ENCODE measurements around the gene TMED3. TPM values are rescaled to one million over a fixed set of nuclear protein-coding genes. Genes with fewer than 3 reads are reported as not detected.
"Not testable (repeated sequence)": the region's sequence is repeated elsewhere in the genome, so short reads cannot be mapped to it uniquely, and the experiment has no call there.

The TMED3 gene
- total and polyA plus RNA-seq, 2 donors (not counting 1 experiment from before 2014, with no cell fraction given) = 20.7 to 32.5 TPM

- 98% methylated on average over 9 of the region's 9 CpGs for WGBS (ENCODE audit: insufficient coverage)
- Histone ChIP-seq H3K79me2 (ENCODE audit: control insufficient read depth, insufficient read depth, low read length) (peaks cover 26% of the 10 kb centered on the region), H3K36me3 (replicated peaks in 1 of 2; ENCODE audit: control extremely low read depth in 1 of 2, control insufficient read depth in 1 of 2, extremely low read depth in 1 of 2, insufficient read depth in 2 of 2, low read length in 1 of 2) (peaks cover 5 to 76% of the 10 kb centered on the region in 2 experiments), H3K4me3 (ENCODE audit: control extremely low read depth in 1 of 5, extremely low read depth in 1 of 5, insufficient read depth in 1 of 5, low read depth in 2 of 5, low read length in 4 of 5) (no peak overlapping the region), H3K9me3 (ENCODE audit: control extremely low read depth in 1 of 3, control insufficient read depth in 2 of 3, insufficient read depth in 1 of 3, low read length in 2 of 3) (no peaks in the 10 kb centered on the region), H3K9ac (ENCODE audit: low read length) (no peak overlapping the region), H4K20me1 (ENCODE audit: control insufficient read depth, insufficient read depth, low read length, poor library complexity, severe bottlenecking) (peaks cover 15% of the 10 kb centered on the region), H2AFZ (ENCODE audit: insufficient read depth, low read depth, low read length, poor library complexity, severe bottlenecking) (no peak overlapping the region), H3K27me3 (replicated peaks in 1 of 4; ENCODE audit: control extremely low read depth in 1 of 4, control insufficient read depth in 3 of 4, insufficient read depth in 4 of 4, low read length in 3 of 4) (no peaks in the 10 kb centered on the region), H3K4me2 (replicated peaks; ENCODE audit: low read depth, low read length, poor library complexity, severe bottlenecking) (no peak overlapping the region), H3K4me1 (ENCODE audit: control insufficient read depth in 2 of 2, insufficient read depth in 2 of 2, low read length in 2 of 2) (peaks cover 7 to 9% of the 10 kb centered on the region in 2 donors), H3K27ac (ENCODE audit: low read length in 2 of 2) (no peak overlapping the region)
- H3K27ac Mint-ChIP-seq = no peak overlapping the region
- ChIA-PET CTCF (no interaction called here), POLR2A (no interaction called here)
- intact Hi-C loops (cut with micrococcal nuclease) = loop anchor here (10.0 kb wide), 1 partner anchor 442 kb away; the partner anchor contains the start of gene MORF4L1
- no peak for DNase-seq
- no peak for ATAC-seq (ENCODE audit: low read depth)
- H3K4me1 Mint-ChIP-seq = peaks cover 18% of the 10 kb centered on the region
- H3K4me3 Mint-ChIP-seq = no peak overlapping the region
- H3K9me3 Mint-ChIP-seq (ENCODE audit: insufficient read depth) = no peaks in the 10 kb centered on the region
- TF ChIP-seq EZH2 (IDR thresholded peaks at IDR 0.05; ENCODE audit: borderline replicate concordance, insufficient read depth, low read depth, low read length, poor library complexity, severe bottlenecking) (no peak), CTCF (IDR thresholded peaks at IDR 0.05) (no peak)
- H3K27me3 Mint-ChIP-seq = no peaks in the 10 kb centered on the region
Observed at GRCh38 chr15:79316864-79317263, 6.0 kb downstream of the TMED3 start.

- H3K9ac ChIP-seq (ENCODE audit: low read length); H3K27ac Mint-ChIP-seq; POLR2A ChIA-PET; H3K27me3 ChIP-seq (replicated peaks in 1 of 4; ENCODE audit: control extremely low read depth in 1 of 4, control insufficient read depth in 3 of 4, insufficient read depth in 4 of 4, low read length in 3 of 4); H3K9me3 Mint-ChIP-seq (ENCODE audit: insufficient read depth); H3K4me1 ChIP-seq (ENCODE audit: control insufficient read depth in 2 of 2, insufficient read depth in 2 of 2, low read length in 2 of 2); H3K9me3 ChIP-seq (ENCODE audit: control extremely low read depth in 1 of 3, control insufficient read depth in 2 of 3, insufficient read depth in 1 of 3, low read length in 2 of 3); H3K4me1 Mint-ChIP-seq; ATAC-seq (ENCODE audit: low read depth); H3K27me3 Mint-ChIP-seq; H3K4me3 ChIP-seq (ENCODE audit: control extremely low read depth in 1 of 5, extremely low read depth in 1 of 5, insufficient read depth in 1 of 5, low read depth in 2 of 5, low read length in 4 of 5); H3K79me2 ChIP-seq (ENCODE audit: control insufficient read depth, insufficient read depth, low read length); H3K4me2 ChIP-seq (replicated peaks; ENCODE audit: low read depth, low read length, poor library complexity, severe bottlenecking); H3K27ac ChIP-seq (ENCODE audit: low read length in 2 of 2); DNase-seq; H2AFZ ChIP-seq (ENCODE audit: insufficient read depth, low read depth, low read length, poor library complexity, severe bottlenecking); H3K4me3 Mint-ChIP-seq; CTCF ChIA-PET: not testable (repeated sequence)
- peaks cover 4 to 80% of the 10 kb centered on the region in 2 experiments for H3K36me3 ChIP-seq (replicated peaks in 1 of 2; ENCODE audit: control extremely low read depth in 1 of 2, control insufficient read depth in 1 of 2, extremely low read depth in 1 of 2, insufficient read depth in 2 of 2, low read length in 1 of 2)
- WGBS (ENCODE audit: insufficient coverage) = no CpG with 5 or more reads among the region's 9 CpGs
- H4K20me1 ChIP-seq (ENCODE audit: control insufficient read depth, insufficient read depth, low read length, poor library complexity, severe bottlenecking) = peaks cover 22% of the 10 kb centered on the region
- intact Hi-C loops (cut with micrococcal nuclease) = loop anchor here (10.0 kb wide), 1 partner anchor 445 kb away; the partner anchor contains the start of gene MORF4L1
Observed at GRCh38 chr15:79319973-79320372, 9.1 kb downstream of the TMED3 start.

All from B cell (primary cell).